Sigmoid colon (tissue), 3 donors: ENCODE measurements around the gene CD200R1.

ENCODE experiments used
- CTCF ChIP-seq, 4 experiments: fragments of 450-650 bp in 3 of 4; fragments of 200-600 bp in 1 of 4; IDR thresholded peaks; one replicate each; pipeline ENCODE4 v1.5.1; 2016 to 2019; ENCODE audit warnings: antibody characterized with exemption in 4 of 4, mild to moderate bottlenecking in 3 of 4, moderate library complexity in 2 of 4
- POLR2A ChIP-seq, 2 donors: fragments of 450-650 bp; IDR thresholded peaks; one replicate each; pipeline ENCODE4 v1.6.1; 2016; ENCODE audit warnings: antibody characterized with exemption in 2 of 2, mild to moderate bottlenecking in 2 of 2, moderate library complexity in 2 of 2

GRCh38 chr3:112931736-112932521, 43.0 kb downstream of the CD200R1 start:
- no peak for TF ChIP-seq CTCF (IDR thresholded peaks at IDR 0.05)
- no peak for TF ChIP-seq POLR2A (IDR thresholded peaks at IDR 0.05)
